ENCODE data around the gene USP32. TPM values are rescaled to one million over a fixed set of nuclear protein-coding genes. Genes with fewer than 3 reads are reported as not detected.

Gene USP32
- total RNA-seq, 1 donor from 2014 or later = 41.6 TPM

GRCh38 chr17:60138769-60139437, 253.0 kb downstream of the USP32 start:
- DNase-seq (ENCODE audit: low read depth, low spot score) = no peak

- DNase-seq (ENCODE audit: low read depth, low spot score) = no peak
Measured at GRCh38 chr17:60137731-60138130, 254.2 kb downstream of the USP32 start.

GRCh38 chr17:60135951-60136666, 255.8 kb downstream of the USP32 start:
- no peak for DNase-seq (ENCODE audit: low read depth, low spot score)

GRCh38 chr17:60135151-60135950, 256.6 kb downstream of the USP32 start:
- DNase-seq (ENCODE audit: low read depth, low spot score) = peak; percentile 77

GRCh38 chr17:60134396-60135150, 257.4 kb downstream of the USP32 start:
- peak; percentile 43 for DNase-seq (ENCODE audit: low read depth, low spot score)

- DNase-seq (ENCODE audit: low read depth, low spot score) = no peak
Measured at GRCh38 chr17:60130466-60130865, 261.5 kb downstream of the USP32 start.

GRCh38 chr17:60129164-60129563, 262.8 kb downstream of the USP32 start:
- DNase-seq (ENCODE audit: low read depth, low spot score) = no peak

Other genes with a start within 250 kb of the USP32 start
- gene CA4, start 242.2 kb downstream of the USP32 start, total RNA-seq = 0.20 TPM in 1 of 2 replicates, not detected in the other
- gene CHCT1, start 30.4 kb upstream of the USP32 start, total RNA-seq = 0.07 and 0.11 TPM in 2 replicates
- 26.0 and 42.6 TPM in 2 replicates for gene APPBP2, start 134.1 kb upstream of the USP32 start, total RNA-seq
- gene PPM1D, start 208.1 kb upstream of the USP32 start, total RNA-seq = 11.1 and 20.3 TPM in 2 replicates

Measured in pulmonary artery endothelial cell (primary cell).